HG02840 (cell line): ENCODE measurements around the gene RALB.
"Not testable (repeated sequence)": the region's sequence is repeated elsewhere in the genome, so short reads cannot be mapped to it uniquely, and the experiment has no call there.

Experiments used
- ATAC-seq: cut with Tn5 transposase; IDR thresholded peaks from one replicate; pipeline ENCODE4 v1.9.1; 2021; ENCODE audit warnings: mild to moderate bottlenecking, moderate library complexity, moderate number of reproducible peaks; ENCODE audit not compliant: unreplicated experiment, low FRiP score

RALB gene

DNA sequence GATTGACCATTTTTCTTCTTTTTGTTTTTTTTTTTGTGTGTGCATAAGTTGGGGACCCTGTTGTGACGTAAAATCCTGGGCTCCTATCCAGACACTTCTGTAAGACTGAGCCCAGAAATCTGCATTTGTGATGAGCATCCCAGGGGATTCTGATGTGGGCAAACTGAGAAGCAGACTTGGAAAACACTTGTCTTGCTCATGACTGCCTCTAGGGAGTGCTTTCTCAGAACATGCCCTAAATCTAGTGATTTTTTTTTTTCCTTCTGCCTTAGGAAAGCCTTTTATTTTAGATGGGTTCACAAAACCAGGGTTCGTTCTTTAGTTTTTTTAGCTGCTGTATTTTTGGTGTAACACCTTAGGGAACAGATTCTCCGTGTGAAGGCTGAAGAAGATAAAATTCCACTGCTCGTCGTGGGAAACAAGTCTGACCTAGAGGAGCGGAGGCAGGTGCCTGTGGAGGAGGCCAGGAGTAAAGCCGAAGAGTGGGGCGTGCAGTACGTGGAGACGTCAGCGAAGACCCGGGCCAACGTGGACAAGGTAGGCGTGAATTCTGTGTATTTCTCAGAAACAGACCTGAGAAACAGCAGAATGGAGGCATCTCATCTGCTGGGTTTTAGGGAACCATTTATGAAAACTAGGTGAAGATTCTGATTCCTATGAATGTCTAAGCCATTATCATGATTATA is 36.7 kb downstream of the RALB start:
- ATAC-seq, result no peak

DNA sequence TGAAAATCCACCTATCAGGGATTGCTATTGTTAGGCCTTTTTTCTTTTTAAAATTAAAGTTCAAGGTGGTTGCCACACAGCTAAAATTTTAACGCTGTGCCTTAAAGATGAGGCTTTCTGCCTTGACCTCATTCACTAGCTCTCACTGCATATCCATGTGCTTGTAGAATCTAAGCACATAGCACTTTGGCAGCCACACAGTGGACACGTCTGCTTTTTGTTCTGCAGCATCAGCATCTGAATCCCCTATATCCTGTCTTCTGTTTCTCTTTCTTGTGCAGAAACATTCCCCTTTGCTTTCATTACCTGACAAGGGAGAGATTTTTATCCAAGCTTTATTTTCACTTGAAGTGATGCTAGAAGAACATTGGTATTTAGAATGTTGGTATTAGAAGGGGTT is 38.1 kb downstream of the RALB start:
- no peak for ATAC-seq

DNA sequence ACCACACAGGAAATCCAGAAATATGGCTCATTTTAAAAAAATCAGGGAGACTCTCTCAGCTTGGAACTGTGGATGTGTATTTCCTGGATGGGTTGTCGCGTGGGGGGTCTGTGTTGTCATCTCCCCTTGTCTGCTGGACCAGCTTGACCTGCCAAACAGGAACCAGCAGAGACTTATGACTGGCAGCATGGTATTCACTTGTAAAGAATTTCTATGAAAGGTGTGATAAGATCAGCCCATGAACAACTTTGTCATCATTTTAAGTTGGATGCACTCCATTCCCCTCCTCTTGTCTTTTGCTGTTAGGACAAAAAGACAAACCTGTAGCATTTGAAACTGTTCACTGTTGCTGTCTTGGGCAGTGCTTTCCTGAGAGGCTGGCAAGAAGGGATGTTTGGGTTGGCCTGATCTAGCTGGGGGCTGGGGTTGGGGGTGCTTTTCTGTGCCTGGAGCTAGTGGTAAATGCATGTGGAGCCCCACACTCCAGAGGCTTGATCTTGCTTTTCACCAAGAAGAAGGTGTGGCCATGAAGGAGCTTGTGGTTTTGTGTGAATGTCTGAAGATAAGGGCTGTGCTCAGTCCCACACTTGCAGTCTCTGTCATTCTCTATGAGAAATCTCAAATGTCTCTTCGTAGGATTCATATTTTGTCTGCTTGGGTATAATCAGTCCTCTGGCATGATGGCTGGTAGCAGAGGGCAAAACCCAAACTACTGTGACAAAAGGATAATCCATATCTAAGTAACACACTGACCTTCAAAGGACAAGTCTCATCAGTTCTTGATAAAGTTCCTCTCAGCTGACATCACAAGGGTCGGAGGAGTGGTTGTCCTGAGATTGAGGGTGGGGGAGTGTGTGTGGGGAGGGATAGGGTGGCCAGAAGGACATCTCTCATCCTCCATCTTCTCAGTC is 39.0 kb downstream of the RALB start:
- no peak for ATAC-seq

DNA sequence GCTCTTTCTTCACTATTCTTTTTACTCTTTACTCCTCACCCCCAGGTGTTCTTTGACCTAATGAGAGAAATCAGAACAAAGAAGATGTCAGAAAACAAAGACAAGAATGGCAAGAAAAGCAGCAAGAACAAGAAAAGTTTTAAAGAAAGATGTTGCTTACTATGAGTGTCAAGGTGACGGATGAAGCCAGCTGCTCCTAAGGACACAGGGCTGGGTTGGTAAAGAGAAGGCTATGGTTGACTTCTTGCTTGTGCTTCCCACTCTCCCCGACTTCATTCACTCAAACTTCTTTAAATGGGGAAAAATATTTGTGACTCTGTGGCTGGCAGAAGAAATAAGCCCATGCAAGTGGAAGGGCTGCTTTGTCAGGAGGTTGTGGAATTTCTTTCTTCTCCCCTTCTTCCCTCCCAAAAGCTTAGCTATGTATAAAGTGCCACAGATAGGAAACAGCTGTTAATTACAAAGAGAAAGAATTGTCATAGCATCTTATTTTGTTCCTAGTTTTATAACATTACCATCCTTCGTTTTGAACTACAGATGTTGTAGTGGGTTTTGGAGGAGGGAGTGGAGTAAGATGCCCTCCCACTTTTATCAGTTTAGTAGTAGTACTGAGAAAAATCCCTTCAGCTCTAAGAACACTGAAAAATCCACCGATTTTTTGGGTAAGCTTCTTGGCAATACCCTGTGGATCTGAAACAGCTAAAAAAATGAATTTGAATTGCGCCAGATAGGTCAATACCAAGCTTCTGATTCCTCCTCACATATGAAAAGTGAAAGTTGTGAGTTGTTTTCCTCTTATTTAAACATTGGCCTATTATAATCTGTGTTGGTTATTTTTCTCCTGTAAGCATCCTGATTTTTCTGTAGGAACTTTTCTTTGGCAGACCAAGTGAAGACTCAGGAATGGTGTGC is 40.7 kb downstream of the RALB start:
- ATAC-seq, result no peak

DNA sequence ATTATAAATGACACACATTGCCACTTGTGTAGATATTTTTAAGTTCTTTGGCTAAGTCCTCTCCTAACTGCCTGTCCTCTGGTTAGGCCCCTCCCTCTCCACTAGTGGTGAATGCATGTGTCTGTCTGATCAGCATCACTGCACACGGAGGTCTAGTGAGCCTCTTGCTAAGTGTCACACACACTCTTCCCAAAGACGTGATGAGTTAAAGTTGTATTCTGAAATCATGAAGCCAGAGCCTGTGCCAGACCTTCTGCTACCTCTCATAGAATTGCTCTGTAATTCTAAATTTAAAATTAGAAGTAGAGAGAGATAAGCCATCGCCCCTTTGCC is 41.3 kb downstream of the RALB start:
- no peak for ATAC-seq

DNA sequence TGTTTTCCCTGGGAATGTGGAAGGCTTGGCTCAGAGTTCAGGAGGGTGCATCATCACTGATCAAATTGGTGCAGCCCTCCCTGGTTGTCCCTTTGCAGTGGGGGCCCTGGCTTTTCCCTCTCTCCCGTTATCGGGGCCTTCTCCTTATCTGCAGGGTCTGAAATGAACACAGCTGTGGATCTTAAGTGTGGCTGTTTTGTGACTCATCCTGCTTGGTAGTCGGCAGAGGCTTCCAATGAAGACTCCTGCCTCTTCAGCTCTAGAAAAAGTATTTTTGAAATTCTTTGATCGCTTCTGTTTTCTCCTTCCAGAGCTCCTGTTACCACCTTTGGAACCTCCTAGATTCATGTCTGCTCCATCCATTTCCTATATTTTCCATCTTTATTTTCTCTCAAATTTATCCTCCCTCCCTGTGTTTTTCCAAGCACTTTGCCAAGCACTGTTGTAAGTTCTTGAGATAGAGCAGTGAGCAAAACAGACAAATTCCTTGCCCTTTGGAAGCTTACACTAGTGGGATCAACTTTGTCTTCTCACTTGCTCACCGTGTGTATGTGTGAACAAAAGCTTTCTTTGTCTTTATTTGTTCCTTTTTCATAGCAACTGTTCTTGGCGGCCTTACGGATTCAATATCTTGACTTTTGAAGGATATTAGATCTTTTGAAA is 45.7 kb downstream of the RALB start:
- ATAC-seq, result no peak

DNA sequence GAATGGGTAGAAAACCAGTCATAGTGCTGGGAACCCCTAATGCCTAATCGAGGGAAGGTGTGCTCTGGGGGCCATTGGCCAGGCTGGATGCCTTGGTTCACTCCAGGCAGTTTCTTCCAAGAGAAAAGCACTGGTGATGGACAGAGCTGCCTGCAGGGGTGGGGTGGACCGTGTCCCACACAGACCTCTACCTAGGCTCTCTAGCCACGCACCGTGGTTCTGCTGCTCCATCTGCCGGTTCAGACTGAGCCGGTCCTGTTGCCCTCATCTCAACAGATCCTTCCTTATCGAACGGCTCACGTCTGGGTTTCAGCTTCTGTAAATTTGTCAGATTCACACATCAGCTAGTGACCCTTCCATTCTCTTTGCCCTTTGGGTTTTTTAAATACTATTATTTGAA is 46.4 kb downstream of the RALB start:
- no peak for ATAC-seq

DNA sequence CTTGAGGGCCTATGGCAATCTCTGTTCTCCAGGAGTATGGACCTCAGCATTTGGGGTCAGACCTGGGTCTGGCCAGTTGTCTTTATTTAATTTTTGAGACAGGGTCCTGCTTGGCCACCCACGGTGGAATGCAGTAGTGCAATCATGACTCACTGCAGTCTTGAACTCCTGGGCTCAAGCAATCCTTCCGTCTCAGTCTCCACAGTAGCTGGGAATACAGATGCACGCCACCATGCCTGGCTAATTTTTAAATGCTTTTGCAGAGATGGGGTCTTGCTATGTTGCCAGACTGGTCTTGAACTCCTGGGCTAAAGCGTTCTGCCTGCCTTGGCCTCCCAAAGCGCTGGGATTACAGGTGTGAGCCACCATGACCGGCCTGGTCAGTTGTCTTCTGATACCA is 46.9 kb downstream of the RALB start:
- no peak for ATAC-seq

DNA sequence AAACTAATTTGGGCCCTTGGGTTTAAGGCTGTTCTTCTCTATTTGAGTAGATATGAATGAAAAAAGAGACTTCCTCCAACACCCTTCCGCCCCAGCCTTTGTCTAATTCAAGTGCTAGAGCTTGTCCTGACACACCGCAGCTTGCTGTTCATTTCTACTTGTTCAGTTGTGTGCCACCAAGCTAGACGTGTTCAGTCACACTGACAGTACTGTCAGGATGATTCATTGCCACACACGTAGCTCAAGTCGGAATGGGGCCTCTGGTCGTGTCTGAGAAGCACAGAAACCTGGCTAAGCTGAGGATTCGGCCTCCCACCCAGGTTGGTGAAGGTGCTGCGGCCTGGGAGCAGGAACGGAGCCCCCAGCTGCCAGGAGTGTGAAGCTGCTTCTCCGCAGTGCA is 47.7 kb downstream of the RALB start:
- ATAC-seq, result no peak

DNA sequence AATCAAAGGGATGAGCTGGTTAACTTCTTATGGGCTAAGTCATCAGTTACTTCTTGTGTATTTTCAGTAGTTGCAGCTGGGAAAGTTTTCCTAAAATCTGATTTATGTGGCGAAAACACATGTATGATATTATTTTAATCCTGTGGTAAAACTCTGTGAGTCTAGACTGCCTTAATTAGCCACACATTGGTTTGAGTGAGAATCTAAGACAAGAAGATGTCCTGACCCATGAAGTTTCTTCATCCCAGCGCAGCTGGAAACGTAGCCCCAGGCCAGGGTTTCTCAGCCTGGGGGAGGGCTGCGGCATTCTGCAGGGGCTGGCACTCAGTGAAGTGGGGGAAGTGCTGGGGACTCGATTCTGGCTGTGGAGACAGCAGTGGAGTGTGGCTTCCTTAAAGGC is 48.6 kb downstream of the RALB start:
- no peak for ATAC-seq

DNA sequence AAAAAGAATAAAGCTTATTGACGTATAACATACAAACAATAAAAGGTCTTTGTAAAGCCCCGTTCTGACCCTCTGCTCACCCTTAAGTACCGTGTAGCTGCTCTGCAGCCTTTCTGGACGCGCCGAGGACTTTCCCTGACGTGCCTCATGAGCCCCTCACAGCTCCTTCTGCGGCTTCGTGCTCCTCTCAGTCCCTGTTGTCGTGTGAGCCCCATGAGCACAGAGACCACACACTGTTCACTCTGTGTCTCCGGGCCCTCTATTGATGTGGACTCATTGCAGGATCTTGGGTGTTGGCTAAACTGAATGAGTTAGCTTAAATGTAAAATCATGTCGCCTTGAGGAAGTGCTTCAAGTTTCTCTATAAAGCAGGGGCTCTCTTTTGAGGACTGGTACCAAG is 49.6 kb downstream of the RALB start:
- ATAC-seq, result no peak

DNA sequence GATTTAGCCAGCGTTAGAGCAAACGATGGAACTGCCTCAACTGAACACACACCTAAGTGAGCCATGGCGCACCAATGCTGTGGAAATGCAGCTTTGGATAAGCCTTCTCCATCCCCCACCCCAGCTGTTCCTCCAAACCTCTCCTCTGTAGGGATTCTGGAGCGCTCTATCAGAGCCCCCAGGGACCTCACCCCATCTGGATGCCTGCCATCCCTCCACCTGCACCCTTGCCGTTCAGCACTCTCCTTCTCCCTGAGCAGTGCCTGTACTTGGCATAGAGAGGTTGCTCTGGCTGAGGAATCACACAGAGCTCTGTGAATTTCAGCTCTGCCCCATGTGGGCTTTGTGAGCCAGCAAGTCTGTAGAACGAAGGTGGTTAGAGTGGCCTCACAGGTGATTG is 50.5 kb downstream of the RALB start:
- no peak for ATAC-seq

DNA sequence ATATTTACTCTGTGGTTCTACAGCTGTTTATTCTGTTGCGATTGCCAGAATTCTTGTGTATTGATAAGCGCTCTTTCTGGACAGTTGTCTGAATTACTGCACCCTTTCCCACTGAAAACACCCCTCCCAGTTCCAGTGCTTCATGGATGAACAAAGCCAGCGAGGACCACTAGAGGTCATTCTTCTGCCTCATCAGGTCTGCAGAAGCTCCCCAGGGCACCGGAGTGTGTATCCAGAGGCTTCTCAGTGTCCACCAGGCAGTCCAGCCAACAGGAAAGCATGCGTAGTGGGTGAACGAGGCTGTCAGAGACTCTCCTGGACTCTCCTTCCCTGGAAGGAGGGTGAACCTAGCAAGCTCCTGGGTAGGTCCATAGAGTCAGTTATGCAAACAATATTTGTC is 52.6 kb downstream of the RALB start:
- ATAC-seq, result no peak

DNA sequence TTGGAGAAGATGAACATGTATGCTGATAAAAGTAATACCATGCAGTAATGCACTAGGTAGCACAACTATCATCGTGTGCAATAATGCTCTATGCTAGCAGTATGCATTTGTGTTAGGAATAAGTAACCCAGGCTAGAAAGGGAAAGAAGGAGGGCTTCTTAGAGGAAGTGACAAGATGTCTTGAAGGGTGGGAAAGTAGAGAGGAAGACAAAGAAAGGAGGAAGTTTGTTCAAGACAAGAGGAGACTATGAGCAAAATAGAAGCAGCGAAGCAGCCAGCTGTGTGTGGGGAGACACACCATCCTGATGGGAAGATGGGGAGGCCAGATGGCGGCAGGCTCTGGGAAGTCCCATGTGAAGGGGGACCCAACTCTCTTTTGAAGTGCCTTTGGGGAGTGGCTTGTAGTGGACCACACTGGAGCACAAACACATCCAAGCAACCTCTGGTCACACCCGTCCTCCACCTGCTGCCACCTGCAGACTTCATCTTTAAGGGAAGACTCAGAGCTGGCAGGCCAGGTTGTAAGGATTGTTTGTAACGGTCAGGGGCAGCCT is 53.4 kb downstream of the RALB start:
- no peak for ATAC-seq

DNA sequence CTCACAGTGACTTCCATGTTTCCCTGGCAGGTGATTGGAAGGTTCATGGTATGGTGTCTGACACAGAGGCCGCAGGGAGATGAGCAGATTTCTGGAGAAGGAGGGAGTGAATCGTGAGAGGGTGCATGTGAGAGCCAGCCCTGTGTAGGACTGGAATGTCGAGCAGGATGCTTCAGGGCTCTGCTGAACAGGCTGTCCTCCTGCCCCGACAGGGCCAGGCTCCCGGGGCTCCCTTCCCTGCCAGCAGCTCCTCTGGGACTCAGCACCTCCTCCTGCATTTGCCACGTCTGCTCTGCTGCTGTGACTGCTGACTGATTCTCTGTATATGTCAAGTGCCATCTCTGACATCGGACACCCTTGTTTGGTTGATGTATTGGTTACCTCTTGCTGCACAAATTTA is 54.8 kb downstream of the RALB start:
- no peak for ATAC-seq

DNA sequence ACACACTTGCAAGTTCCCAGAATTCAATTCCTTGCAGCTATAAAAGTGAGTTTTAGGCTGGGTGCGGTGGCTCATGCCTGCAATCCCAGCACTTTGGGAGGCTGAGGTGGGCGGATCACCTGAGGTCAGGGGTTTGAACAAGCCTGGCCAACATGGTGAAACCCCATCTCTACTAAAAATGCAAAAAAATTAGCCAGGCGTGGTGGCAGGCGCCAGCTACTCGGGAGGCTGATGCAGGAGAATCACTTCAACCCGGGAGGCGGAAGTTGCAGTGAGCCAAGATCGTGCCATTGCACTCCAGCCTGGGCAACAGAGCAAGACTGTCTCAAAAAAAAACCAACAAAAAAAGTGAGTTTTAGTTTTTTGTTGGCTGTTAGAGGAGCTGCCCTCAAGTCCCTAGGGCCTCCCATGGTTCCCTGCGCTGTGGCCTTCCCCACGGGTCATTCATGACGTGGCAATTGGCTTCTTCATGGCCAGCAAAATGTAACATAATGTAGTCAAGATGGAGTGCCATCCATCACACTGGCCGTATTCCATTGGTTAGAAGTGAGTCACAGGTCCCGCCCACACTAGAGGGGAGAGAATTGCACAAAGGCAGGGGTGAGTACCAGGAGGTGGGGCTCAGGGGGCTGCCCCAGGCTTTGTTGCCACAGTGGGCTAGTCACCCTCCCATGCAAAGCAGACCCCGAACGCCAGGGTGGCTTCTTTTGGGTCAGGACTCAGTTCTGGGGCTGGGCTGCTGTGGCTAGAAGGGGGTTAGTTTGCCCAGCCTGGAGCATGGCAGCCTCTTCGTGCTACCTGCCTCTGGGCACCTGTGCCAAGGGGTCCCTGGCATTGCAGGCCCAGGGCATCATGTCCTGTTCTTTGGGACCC is 55.6 kb downstream of the RALB start:
- no peak for ATAC-seq

DNA sequence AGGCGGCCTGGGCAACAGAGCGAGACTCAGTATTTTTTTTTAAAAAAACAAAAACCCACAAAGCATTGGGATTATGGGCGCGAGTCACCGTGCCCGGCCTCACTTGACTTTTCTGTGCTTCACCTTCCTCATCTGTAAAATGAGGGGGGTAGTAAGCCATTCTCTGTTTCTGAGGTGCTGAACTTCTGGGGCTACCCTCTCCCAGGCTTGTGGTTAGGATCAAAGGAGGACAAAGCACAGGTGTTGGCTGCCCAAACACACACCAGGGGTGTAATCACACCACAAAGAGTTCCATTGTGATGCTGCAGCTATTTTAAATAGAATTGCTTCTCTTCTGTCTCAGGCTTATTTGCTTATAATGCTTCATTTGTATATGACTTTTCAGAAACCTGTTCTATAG is 57.5 kb downstream of the RALB start:
- no peak for ATAC-seq

DNA sequence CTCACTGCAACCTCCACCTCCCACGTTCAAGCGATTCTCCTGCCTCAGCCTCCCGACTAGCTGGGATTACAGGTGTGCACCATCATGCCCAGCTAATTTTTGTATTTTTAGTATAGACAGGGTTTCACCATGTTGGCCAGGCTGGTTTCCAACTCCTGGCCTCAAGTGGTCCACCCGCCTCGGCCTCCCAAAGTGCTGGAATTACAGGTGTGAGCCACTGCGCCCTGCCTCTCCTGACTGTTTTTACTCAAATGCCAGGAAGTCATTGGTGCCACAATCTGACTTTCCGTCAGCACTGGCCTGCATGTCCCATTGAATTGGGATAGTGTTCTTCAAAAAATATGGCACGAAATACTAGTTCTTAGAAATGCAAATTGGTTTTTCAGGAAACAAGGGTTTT is 58.2 kb downstream of the RALB start:
- ATAC-seq, result not testable (repeated sequence)

DNA sequence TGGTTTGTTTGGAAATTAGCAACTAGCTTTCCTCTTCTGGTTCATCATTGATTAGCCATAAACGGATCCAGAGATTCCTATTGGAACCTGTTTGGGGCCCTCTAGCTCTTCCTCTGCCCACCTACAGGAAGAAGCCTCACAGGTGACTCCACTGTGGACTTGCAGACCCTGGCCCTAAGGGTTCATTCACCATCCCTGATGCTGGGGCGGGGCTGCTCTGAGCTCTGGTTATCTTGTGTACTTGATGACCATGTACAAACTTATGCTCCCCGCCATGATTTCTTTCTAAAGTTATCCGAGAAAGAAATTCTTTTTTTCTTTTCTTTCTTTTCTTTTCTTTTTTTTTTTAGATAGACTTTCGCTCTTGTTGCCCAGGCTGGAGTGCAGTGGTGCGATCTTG is 59.4 kb downstream of the RALB start:
- no peak for ATAC-seq
